HG03378 (cell line): ENCODE results near the gene RNF130.

ENCODE experiments used
- ATAC-seq: cut with Tn5 transposase; IDR thresholded peaks from one replicate; pipeline ENCODE4 v1.9.1; 2021; ENCODE audit warnings: mild to moderate bottlenecking, moderate library complexity; ENCODE audit not compliant: unreplicated experiment

Gene RNF130

DNA sequence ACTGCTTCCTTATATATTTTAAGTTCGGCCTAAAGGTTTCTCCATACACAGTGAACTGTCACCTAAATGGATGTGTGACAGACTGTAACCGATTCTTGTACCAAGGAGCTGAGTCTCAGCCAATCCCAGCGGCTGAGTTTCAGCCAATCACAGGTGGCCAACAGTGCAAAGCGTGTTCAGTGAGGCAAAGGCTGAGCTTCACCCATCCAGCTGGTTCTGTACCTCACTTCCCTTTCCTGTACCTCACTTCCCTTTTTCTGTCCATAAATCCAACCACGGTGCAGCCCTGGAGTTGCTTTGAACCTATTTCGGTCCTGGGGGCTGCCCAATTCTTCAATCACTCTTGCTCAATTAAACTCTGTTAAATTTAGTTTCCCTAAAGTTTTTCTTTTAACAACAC, 148.1 kb downstream of the RNF130 start:
- no peak for ATAC-seq

GRCh38 chr5:179920175-179920574, 151.4 kb downstream of the RNF130 start:
- ATAC-seq = no peak

DNA sequence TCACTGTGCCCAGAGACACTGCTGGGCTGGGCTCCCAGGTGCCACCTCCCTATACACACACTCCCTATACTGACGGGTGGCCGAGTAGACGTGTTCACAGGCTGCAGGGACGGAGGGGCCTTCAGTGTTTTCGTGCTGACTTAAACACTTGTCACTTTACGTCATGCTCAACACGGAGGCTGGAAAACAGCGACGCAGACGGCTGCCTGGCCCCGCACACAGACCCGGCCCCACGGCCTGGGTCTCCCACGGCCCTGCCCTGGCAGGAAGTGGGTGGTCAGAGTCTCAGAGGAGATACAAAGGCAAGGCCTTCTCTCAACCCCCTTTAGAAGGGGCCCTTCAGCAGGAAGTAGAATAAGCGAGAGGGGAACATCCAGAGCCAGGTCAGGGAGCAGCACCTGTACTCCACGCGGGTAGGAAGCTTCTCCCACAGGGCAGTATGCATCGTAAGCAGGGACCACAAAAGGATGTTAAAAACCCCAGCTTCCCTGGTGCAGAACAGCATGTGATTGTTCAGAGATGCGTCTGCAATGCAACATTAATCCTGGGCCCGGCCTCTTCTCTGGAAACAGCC, 152.0 kb downstream of the RNF130 start:
- ATAC-seq = no peak

DNA sequence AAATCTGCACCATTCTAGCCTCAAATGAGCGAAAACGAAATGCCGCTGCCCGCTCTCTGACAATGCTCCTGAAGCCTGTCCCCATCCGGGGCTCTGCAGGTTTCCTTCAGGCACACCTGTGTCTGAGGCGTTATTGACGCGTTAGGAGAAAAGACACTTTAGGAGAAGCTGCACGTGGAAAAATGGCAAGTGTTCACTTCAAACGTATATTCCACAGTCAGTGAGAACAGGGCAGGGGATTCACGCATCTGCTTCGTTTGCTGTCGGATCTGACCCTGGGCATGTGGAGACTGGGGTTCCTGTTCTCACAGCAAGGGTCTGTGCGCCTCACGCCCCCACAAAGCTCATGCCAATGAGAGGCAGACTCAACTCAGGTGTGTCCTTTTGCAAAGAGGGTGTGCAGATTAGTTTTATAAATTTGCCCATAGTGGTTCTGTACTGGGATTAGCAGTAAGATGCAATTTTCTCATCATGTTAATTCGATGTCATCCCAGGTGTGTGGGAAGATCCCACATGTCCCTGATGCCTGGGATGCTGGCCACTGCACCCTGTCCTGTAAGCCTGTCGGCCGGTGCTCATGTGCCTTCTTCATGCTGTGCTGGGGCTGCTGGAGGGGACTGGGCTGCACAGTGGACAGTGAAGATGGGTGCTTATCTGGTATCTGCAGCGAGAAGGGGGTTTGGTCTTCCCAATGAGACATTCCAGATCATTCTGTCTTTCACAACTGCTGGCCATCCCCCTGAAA, 152.6 kb downstream of the RNF130 start:
- ATAC-seq = no peak

DNA sequence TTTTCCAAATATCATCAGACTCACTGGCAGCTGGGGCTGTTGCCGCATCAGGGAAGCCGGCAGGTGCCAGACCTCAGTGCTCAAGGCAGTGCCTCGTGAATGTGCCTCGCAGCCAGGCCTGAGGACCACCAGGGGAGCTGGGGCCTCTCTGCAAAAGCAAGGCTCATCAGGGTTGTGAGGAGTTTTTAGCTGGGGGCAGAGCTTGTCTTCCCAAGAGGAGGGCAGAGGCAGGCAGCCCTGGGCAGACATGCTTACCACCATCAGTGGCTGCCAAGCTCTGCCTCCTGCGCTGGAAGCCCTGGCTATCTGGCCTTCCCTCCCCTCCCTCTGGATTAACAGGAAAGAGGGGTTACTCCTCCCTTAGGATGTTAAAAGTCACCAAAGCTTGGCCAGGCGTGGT, 155.0 kb downstream of the RNF130 start:
- ATAC-seq = no peak

DNA sequence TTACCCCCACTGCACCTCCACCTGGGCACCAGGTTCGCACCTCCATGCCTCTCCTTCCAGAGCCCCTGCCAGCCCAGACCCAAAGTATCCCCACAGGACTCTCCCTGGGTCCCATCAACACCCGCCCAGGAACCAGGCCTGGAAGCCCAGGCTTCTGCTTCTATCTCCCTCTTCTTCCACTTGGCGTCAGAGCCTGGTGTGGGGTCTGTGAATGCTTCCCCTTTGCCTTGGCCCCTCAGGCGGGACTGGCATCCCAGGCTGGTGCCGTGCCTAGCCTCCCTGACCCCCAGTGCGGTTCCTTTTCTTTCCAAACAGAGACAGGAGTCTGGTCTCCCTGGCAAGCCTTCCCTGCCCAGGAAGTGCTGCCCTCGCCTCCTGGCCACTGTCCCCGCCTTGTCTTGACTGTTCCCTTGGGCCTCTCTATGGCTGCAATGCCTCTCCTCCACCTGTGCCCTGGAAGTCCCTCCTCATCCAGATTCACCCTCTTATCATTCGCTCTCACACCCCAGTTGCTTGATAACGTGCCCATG, 156.1 kb downstream of the RNF130 start:
- ATAC-seq = no peak

GRCh38 chr5:179914032-179914755, 157.4 kb downstream of the RNF130 start:
- no peak for ATAC-seq

GRCh38 chr5:179913461-179913860, 158.1 kb downstream of the RNF130 start:
- no peak for ATAC-seq

- no peak for ATAC-seq
Measured at GRCh38 chr5:179912951-179913350, 158.6 kb downstream of the RNF130 start.

- ATAC-seq = no peak
Measured at GRCh38 chr5:179912386-179912785, 159.2 kb downstream of the RNF130 start.

DNA sequence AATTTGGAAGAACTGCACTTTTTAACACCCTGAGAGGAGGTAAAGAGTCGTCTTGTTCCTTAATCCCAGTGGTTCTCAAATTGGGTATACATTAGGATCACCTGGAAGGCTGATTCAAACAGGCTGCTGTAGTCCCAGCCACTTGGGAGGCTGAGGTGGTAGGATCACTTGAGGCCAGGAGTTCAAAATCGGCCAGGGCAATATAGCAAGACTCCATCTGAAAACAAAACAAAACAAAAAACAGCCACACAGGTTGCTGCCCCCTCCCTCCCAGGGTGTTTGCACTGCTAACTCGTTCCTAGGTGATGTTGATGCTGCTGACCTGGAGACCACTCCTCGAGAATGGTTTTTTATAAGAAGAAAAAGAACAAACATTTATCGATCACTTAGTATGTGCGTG, 162.3 kb downstream of the RNF130 start:
- no peak for ATAC-seq

- ATAC-seq = no peak
Measured at GRCh38 chr5:179908528-179908927, 163.0 kb downstream of the RNF130 start.

DNA sequence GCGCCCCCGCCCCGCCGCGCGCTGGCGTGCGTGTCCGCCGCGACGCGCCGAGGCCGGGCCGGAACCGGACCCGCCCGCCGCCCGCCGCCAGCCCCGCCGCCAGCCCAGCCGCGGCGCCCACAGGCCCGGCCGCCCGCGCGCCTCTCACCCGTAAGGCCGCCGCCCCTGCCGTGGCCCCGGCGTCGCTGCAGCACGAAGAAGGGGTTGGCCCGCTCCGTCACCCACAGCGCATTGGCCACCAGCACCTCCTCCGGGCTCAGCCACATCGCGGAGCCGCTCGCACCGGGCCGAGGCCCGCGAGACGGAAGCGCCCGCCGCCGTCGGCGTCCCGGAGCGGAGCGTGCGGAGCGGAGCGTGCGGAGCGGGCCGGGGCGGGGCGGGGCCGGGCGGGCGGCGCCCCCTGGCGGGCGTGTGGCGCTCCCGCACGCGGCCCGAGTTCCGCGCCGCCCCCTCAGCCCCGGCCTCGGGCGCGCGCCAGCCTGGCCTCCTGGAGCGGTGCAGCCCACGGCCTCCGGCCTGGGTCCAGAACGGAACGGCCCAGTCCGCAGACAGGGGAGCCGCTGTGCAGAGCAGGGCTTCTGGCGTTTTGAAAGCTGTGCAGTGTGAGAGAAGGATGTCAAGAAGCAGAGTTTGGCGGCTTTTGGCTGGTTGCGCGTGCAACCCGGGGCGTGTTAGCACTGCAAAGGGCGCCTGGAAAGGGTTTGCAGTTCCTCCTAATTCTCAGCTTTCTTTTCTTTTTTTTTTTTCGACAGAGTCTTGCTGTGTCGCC, 163.8 kb downstream of the RNF130 start, which contains the start of gene TBC1D9B:
TSS of gene TBC1D9B (minus strand) at position 342 of the 769 bp plus-strand sequence. CDS start at position 266, 76 bp downstream.
- peak; percentile 39 for ATAC-seq

DNA sequence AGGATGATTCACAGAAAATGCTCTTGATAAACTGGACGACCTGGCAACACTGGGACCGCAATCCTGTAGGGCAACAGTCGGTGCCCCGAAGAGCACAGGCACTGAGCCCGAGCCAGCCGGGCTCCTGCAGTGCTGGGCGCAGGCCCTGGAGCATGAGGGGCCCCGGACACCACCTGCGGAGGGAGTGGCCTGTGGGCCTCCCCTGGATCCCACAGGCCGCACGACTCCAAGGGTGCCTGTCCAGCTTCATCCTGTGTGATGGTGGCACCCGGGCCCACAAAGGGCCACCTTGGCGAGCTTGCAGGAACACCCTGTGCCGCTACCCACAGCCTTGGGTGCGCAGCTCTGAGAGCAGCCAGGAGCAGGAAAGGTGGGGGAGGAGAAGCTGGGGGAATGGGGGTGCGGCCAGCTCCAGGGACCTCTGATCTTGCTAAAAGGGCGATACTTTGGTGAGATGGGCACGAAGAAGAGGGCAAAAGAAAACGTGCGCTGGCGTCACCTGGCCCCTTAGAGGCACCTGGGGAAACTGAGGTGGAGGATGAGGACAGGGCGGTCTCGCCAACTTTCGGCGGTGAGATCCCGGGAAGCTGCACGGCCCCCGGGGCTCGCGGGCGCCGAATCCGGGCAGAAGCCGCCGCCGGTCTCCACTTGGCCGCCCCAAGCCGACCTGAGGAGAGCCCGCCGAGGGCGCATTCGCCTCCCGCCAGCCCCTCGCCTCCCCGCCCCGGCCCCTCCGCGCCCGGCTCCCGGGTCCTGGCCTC, 164.6 kb downstream of the RNF130 start:
- ATAC-seq = no peak

GRCh38 chr5:179906294-179906794, 165.2 kb downstream of the RNF130 start:
- ATAC-seq = no peak

- no peak for ATAC-seq
Measured at GRCh38 chr5:179905161-179905560, 166.4 kb downstream of the RNF130 start.
